Mesendoderm (in vitro differentiated cells): ENCODE data around the gene MSN.

Experiments used
- DNase-seq: peaks from one replicate; pipeline ENCODE4 v3.0.0; 2013
- H2AK5ac ChIP-seq: 2 replicates; pipeline ENCODE4 v1.6.1; 2013; ENCODE audit warnings: low read length, inconsistent platforms
- H2BK120ac ChIP-seq: 2 replicates; pipeline ENCODE4 v1.6.1; 2013; ENCODE audit warnings: low read depth, mild to moderate bottlenecking, low read length, moderate library complexity, mixed read lengths
- H2BK15ac ChIP-seq: replicated peaks from 2 replicates; pipeline ENCODE4 v1.6.1; 2013; ENCODE audit warnings: low read depth, mild to moderate bottlenecking, moderate library complexity
- H2BK5ac ChIP-seq: 2 replicates; pipeline ENCODE4 v1.6.1; 2013; ENCODE audit warnings: low read length, inconsistent platforms
- H3K18ac ChIP-seq: 2 replicates; pipeline ENCODE4 v1.6.1; 2013; ENCODE audit warnings: mild to moderate bottlenecking, low read length, mixed read lengths
- H3K23ac ChIP-seq: one replicate; pipeline ENCODE4 v1.6.1; 2013; ENCODE audit warnings: low read length
- H3K27ac ChIP-seq: 2 replicates; pipeline ENCODE4 v1.5.1; 2013; ENCODE audit warnings: low read depth, mild to moderate bottlenecking, inconsistent platforms, low read length, moderate library complexity
- H3K27me3 ChIP-seq: 2 replicates; pipeline ENCODE4 v1.6.1; 2013; ENCODE audit warnings: low read length, control low read depth, mild to moderate bottlenecking, inconsistent platforms; ENCODE audit not compliant: insufficient read depth, poor library complexity
- H3K36me3 ChIP-seq: 2 replicates; pipeline ENCODE4 v1.6.1; 2013; ENCODE audit warnings: low read length, inconsistent platforms; ENCODE audit not compliant: control insufficient read depth, insufficient read depth
- H3K4ac ChIP-seq: one replicate; pipeline ENCODE4 v1.6.1; 2013; ENCODE audit warnings: low read depth, mild to moderate bottlenecking, low read length, moderate library complexity
- H3K4me1 ChIP-seq: 2 replicates; pipeline ENCODE4 v1.6.1; 2013; ENCODE audit warnings: low read depth, low read length, inconsistent platforms; ENCODE audit not compliant: control insufficient read depth
- H3K4me2 ChIP-seq: 2 replicates; pipeline ENCODE4 v1.6.1; 2013; ENCODE audit warnings: low read length
- H3K4me3 ChIP-seq: 2 replicates; pipeline ENCODE4 v1.5.1; 2013; ENCODE audit warnings: mild to moderate bottlenecking, low read length
- H3K56ac ChIP-seq: one replicate; pipeline ENCODE4 v1.6.1; 2013; ENCODE audit warnings: low read length
- H3K79me1 ChIP-seq: 2 replicates; pipeline ENCODE4 v1.6.1; 2013; ENCODE audit warnings: low read length, inconsistent platforms
- H3K79me2 ChIP-seq: 2 replicates; pipeline ENCODE4 v1.6.1; 2013; ENCODE audit warnings: mild to moderate bottlenecking, low read length; ENCODE audit not compliant: control insufficient read depth, insufficient read depth
- H3K9ac ChIP-seq: 2 replicates; pipeline ENCODE4 v1.6.1; 2013; ENCODE audit warnings: low read length, inconsistent platforms
- H4K5ac ChIP-seq: one replicate; pipeline ENCODE4 v1.6.1; 2013; ENCODE audit warnings: low read length
- H4K8ac ChIP-seq: one replicate; pipeline ENCODE4 v1.6.1; 2013; ENCODE audit warnings: low read depth, mild to moderate bottlenecking, control low read depth, low read length, moderate library complexity
- WGBS: extraction: QIAGEN DNeasy Blood & Tissue Kit; methylation state at CpG from one replicate; pipeline ENCODE4 v1.1.7; 2013; ENCODE audit warnings: low lambda C conversion rate, missing lambda C conversion rate; ENCODE audit not compliant: insufficient coverage; ENCODE audit errors: extremely low coverage; 5-methylcytosine and 5-hydroxymethylcytosine counted together

MSN gene

GRCh38 chrX:65674204-65674893, 6.9 kb downstream of the MSN start:
- Histone ChIP-seq H4K5ac (no peak overlapping the region), H2BK15ac (no peak overlapping the region), H2BK5ac (no peak overlapping the region), H2AK5ac (no peak overlapping the region), H3K4me3 (no peak overlapping the region), H3K4me2 (no peak overlapping the region), H3K4me1 (peaks cover 2% of the 10 kb centered on the region), H3K79me2 (peaks cover 77% of the 10 kb centered on the region), H3K4ac (no peak overlapping the region), H3K36me3 (no peaks in the 10 kb centered on the region), H3K18ac (no peak overlapping the region), H4K8ac (no peak overlapping the region), H3K27me3 (no peaks in the 10 kb centered on the region), H3K27ac (no peak overlapping the region), H2BK120ac (no peak overlapping the region), H3K56ac (no peak overlapping the region), H3K23ac (no peak overlapping the region), H3K79me1 (peaks cover 2% of the 10 kb centered on the region), H3K9ac (no peak overlapping the region)
- DNase-seq, result no peak
- WGBS, result no CpG with 5 or more reads among the region's 6 CpGs

DNA sequence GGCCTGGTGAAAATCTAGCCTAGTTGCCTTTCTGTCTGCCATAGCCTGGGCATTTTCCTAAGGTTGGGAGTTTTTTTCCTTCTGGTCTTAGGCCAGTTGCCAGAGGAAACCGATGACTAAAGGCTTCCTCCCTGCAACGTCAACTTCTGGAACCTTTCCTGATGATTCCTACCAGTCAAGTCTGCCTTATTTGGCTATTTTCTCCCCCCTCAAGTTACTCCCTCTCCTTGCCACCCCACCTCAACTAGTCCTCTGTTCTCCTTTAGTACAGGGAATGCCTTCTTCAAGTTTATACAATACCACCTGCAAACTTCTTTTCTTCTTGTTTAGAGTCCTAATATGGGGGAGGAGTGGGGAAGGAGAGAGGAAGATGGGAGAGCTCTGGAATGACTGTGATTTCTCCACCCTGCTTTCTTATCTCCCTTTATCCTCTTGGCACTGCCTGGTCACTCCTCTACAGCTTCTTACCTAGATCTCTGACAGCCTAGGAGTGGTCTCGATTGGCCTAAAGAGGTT, 10.6 kb downstream of the MSN start:
- no peaks in the 10 kb centered on the region for H3K4me1 ChIP-seq
- no peak overlapping the region for H3K4me3 ChIP-seq
- H3K27ac ChIP-seq, result no peak overlapping the region

DNA sequence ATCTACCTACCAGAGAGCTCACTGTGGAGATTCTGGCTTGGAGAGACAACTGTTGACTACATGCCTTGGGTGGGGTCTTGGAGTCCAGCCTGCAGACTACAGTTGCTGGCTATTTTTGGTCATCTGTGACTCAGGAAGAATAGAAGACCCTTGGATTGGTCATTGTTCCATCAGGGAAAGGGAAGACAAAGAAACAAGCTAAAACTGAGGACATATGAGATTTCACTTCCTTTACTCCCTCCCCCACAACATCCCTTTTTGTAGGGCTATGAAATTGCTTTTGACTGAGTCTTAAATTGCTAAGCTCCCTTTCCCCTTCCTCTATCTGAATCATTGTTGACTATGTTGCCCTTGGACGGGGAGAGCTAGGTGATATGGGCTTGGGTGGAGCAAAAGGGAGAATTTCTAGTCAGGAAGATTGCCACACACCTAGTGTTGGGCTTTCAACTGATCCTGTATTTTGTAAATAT, 11.7 kb downstream of the MSN start:
- H2BK5ac ChIP-seq, result no peak overlapping the region
- H4K5ac ChIP-seq, result no peak overlapping the region
- H3K79me1 ChIP-seq, result peaks cover 2% of the 10 kb centered on the region
- no peak overlapping the region for H2BK15ac ChIP-seq
- no peaks in the 10 kb centered on the region for H3K27me3 ChIP-seq
- H3K23ac ChIP-seq, result no peak overlapping the region
- no peak overlapping the region for H3K4ac ChIP-seq
- H3K4me3 ChIP-seq, result no peak overlapping the region
- H3K9ac ChIP-seq, result no peak overlapping the region
- no peak overlapping the region for H2BK120ac ChIP-seq
- peaks cover 68% of the 10 kb centered on the region for H3K79me2 ChIP-seq
- no peak overlapping the region for H3K18ac ChIP-seq
- no peaks in the 10 kb centered on the region for H3K36me3 ChIP-seq
- H3K4me1 ChIP-seq, result no peaks in the 10 kb centered on the region
- no peak overlapping the region for H4K8ac ChIP-seq
- DNase-seq, result no peak
- no peak overlapping the region for H3K56ac ChIP-seq
- no CpG with 5 or more reads among the region's 1 CpG for WGBS
- H3K27ac ChIP-seq, result no peak overlapping the region
- no peak overlapping the region for H2AK5ac ChIP-seq
- no peak overlapping the region for H3K4me2 ChIP-seq

More for the DNA sequence above, 10.6 kb downstream of the MSN start:
- Histone ChIP-seq H3K23ac (no peak overlapping the region), H4K8ac (no peak overlapping the region), H2BK15ac (no peak overlapping the region), H3K4me2 (no peak overlapping the region), H3K27me3 (no peaks in the 10 kb centered on the region), H2BK5ac (no peak overlapping the region), H2AK5ac (no peak overlapping the region), H3K9ac (no peak overlapping the region), H2BK120ac (no peak overlapping the region), H3K18ac (no peak overlapping the region), H3K4ac (no peak overlapping the region), H3K79me1 (peaks cover 2% of the 10 kb centered on the region), H3K36me3 (no peaks in the 10 kb centered on the region), H3K79me2 (peaks cover 75% of the 10 kb centered on the region), H3K56ac (no peak overlapping the region), H4K5ac (no peak overlapping the region)
- DNase-seq, result no peak
- WGBS, result no CpG with 5 or more reads among the region's 3 CpGs

DNA sequence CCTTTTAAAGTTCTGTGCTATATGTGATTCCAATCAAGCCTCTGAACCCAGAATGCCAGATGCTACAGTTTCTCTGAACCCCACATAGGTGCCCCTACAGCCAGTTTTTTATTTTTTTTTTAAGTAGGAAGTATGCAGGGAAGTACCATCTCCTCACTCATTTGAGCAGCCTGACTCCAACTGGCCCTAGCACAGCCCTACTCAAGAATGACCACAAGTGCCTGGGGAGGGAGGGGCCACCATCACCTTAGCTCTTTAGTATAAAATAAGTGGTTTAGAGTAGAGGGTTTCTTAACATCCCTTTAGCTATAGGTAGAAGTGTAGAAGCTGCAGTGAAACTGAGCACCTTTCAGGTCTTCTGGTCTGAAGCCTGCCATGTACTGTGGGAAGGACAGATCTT, 14.4 kb downstream of the MSN start:
- no peaks in the 10 kb centered on the region for H3K4me1 ChIP-seq
- no peak overlapping the region for H3K4ac ChIP-seq
- H4K8ac ChIP-seq, result no peak overlapping the region
- no peak overlapping the region for H2AK5ac ChIP-seq
- no peak overlapping the region for H3K56ac ChIP-seq
- H3K4me3 ChIP-seq, result no peak overlapping the region
- H3K18ac ChIP-seq, result no peak overlapping the region
- H4K5ac ChIP-seq, result no peak overlapping the region
- H2BK15ac ChIP-seq, result no peak overlapping the region
- H3K27ac ChIP-seq, result no peak overlapping the region
- no peaks in the 10 kb centered on the region for H3K36me3 ChIP-seq
- H2BK5ac ChIP-seq, result no peak overlapping the region
- H3K27me3 ChIP-seq, result no peaks in the 10 kb centered on the region
- no peaks in the 10 kb centered on the region for H3K79me1 ChIP-seq
- no peak overlapping the region for H3K9ac ChIP-seq
- no peak overlapping the region for H3K4me2 ChIP-seq
- H3K23ac ChIP-seq, result no peak overlapping the region
- no peak for DNase-seq
- H2BK120ac ChIP-seq, result no peak overlapping the region
- H3K79me2 ChIP-seq, result peaks cover 72% of the 10 kb centered on the region

- H3K23ac ChIP-seq, result no peak overlapping the region
- no peak overlapping the region for H2AK5ac ChIP-seq
- H4K5ac ChIP-seq, result no peak overlapping the region
- H3K79me2 ChIP-seq, result peaks cover 78% of the 10 kb centered on the region
- no peaks in the 10 kb centered on the region for H3K36me3 ChIP-seq
- H3K79me1 ChIP-seq, result no peaks in the 10 kb centered on the region
- H3K9ac ChIP-seq, result no peak overlapping the region
- H3K27me3 ChIP-seq, result no peaks in the 10 kb centered on the region
- no peak overlapping the region for H3K56ac ChIP-seq
- no peak overlapping the region for H3K18ac ChIP-seq
- DNase-seq, result no peak
- H3K4ac ChIP-seq, result no peak overlapping the region
- H4K8ac ChIP-seq, result no peak overlapping the region
- no peak overlapping the region for H3K4me2 ChIP-seq
- H3K27ac ChIP-seq, result no peak overlapping the region
- no peaks in the 10 kb centered on the region for H3K4me1 ChIP-seq
- no peak overlapping the region for H2BK15ac ChIP-seq
- no peak overlapping the region for H3K4me3 ChIP-seq
- no peak overlapping the region for H2BK5ac ChIP-seq
- no CpG with 5 or more reads among the region's 1 CpG for WGBS
- no peak overlapping the region for H2BK120ac ChIP-seq
These were observed 17.7 kb downstream of the MSN start for GRCh38 chrX:65685112-65685511.

GRCh38 chrX:65686236-65686635, 18.8 kb downstream of the MSN start:
- Histone ChIP-seq H3K4me1 (no peaks in the 10 kb centered on the region), H4K8ac (no peak overlapping the region), H3K79me2 (peaks cover 83% of the 10 kb centered on the region), H3K56ac (no peak overlapping the region), H2AK5ac (no peak overlapping the region), H3K9ac (no peak overlapping the region), H3K27me3 (no peaks in the 10 kb centered on the region), H3K4me2 (no peak overlapping the region), H3K27ac (no peak overlapping the region), H3K4ac (no peak overlapping the region), H4K5ac (no peak overlapping the region), H3K79me1 (no peaks in the 10 kb centered on the region), H3K36me3 (no peaks in the 10 kb centered on the region), H2BK15ac (no peak overlapping the region), H3K23ac (no peak overlapping the region), H3K18ac (no peak overlapping the region), H2BK120ac (no peak overlapping the region), H3K4me3 (no peak overlapping the region), H2BK5ac (no peak overlapping the region)
- no peak for DNase-seq
